GM18505 (cell line): ENCODE measurements around the gene FNDC3B.

Experiments used
- ATAC-seq: cut with Tn5 transposase; IDR thresholded peaks from one replicate; pipeline ENCODE4 v1.9.1; 2021; ENCODE audit not compliant: unreplicated experiment
- POLR2A ChIP-seq: IDR thresholded peaks from 4 replicates; pipeline ENCODE4 v1.6.1; 2011; ENCODE audit warnings: borderline replicate concordance; ENCODE audit not compliant: insufficient read depth, insufficient read length; ENCODE audit errors: extremely low read depth

The FNDC3B gene

GRCh38 chr3:172134352-172134751 lies 95.0 kb downstream of the FNDC3B start:
- no peak for TF ChIP-seq POLR2A
- peak; percentile 35 for ATAC-seq

- ATAC-seq, result no peak
- no peak for TF ChIP-seq POLR2A
Measured at GRCh38 chr3:172135185-172135584, 95.8 kb downstream of the FNDC3B start.

DNA sequence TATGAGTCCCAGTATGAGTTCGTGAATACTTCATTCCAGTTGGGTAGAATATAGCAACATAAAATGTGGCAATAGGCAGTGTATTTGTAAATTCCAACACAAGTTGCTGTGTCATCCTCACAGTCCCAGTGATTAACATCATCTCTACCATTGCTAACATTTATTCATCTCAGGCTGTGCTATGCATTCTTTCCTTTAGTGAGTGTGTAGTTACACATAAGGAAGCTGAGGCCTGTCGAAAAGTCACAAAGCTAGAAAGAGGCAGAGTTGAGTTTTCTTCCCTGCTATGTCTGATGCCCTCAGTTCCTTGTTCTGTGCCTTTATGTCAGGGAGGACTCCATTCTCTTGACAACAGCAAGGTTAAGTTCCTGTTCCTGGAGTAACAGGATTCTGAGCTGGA lies 96.4 kb downstream of the FNDC3B start:
- TF ChIP-seq POLR2A, result no peak

GRCh38 chr3:172136330-172136729 lies 97.0 kb downstream of the FNDC3B start:
- ATAC-seq, result no peak

More for the DNA sequence above, 96.4 kb downstream of the FNDC3B start:
- ATAC-seq, result no peak

DNA sequence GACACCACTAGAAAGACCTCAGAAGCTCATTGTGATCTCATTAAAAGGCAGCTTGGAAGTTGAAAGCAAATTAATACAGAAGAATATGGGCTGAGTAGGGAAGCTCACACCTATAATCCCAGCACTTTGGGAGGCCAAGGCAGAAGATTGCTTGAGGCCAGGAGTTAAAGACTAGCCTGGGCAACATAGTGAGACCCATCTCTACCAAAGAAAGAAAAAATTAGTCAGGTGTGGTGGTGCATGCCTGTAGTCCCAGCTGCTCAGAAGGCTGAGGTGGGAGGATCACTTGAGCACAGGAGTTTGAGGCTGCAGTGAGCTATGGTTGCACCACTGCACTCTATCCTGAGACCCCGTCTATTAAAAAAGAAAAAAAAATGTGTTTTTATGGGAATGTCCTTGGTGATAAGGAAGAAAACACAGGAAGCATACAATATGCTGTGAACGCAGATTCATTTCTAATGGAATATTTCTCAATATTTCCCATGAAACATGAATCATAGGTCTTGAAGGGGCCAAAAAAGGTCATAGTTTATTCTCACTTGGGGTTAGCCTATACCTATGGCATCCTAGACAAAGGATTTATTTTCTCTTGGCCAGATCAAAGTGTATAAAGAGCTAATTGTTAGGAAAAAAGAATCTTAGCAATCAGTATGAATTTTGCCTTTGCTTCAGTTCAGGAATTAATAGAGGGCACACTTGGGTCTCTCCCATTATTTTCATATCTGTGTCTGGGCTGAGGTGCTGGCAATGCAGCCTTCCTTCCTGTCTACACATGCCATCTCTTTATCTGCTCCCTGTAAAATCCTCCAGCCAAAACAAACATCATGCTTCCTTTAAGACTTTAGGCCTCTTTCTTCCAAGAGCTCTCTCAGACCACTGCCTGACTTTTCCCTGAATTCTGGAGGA lies 98.2 kb downstream of the FNDC3B start:
- no peak for TF ChIP-seq POLR2A
- ATAC-seq, result no peak

More at GRCh38 chr3:172136330-172136729, 97.0 kb downstream of the FNDC3B start:
- TF ChIP-seq POLR2A, result no peak

GRCh38 chr3:172138193-172138537 lies 98.8 kb downstream of the FNDC3B start:
- ATAC-seq, result no peak
- no peak for TF ChIP-seq POLR2A

DNA sequence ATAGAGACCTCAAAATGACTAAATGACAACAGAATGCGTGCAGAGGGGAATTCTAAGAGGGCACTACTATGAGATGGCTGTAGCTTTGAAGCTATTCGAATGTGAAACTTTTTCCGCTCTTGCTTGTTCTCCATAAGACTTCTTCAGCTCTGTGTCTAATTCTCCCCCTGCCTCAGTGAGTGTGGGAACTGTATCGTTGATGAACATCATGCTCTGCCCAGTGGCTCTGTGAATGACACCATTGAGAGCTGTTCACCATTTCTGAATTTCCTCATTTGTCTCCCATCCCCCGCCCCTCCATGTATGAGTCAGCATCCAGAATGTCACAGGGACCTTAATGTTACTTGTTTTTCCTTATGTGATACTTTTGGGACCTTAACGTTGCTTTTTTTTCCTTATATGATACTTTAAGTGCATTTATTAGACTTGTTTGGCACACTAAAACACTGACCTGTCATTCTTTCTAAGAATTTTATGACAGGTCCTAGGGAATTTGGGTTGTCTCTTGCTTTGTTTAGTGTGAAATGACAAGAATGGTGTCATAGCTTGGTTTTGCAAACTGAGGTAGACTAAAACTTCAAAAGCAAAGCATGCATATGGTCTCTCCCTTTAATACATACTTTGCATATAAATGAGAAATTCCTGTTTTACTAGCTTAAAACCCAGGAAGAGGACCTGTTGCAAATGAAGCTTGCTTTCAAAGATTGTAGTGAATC lies 99.6 kb downstream of the FNDC3B start:
- TF ChIP-seq POLR2A, result no peak
- ATAC-seq, result peak; percentile 52

DNA sequence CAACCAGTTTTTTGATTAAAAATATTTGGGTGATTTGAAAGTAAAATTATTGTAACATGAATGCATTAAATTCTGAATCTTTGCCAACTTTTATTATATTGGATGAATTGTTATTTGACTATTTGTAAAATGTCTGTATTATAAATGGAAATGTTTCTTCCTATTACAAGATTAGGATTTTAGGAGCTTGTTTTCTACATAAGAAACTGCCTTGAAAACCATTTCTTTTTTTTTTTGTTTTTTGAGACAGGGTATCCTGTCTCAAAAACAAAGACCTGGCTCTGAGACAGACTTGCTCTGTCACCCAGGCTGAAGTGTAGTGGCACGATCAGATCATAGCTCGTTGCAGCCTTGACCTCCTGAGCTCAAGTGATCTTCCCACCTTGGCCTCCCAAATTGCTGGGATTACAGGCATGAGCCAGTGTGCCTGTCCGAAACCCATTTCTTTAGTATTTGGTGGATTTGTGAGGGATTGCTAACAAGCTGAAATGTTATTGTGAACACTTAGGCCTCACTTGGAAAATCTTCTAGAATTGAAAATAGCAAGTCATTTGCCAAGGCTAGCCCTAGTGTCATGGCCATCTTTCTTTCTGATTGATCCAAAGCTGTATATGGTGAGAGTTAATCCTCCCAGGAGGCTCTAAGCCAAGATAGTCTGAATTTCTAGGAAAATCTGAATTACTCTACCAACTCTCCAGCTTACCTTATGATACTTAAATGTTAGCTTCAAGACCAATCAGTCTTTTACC lies 100.3 kb downstream of the FNDC3B start:
- ATAC-seq, result no peak
- TF ChIP-seq POLR2A, result no peak

- no peak for ATAC-seq
- TF ChIP-seq POLR2A, result no peak
Measured at GRCh38 chr3:172140499-172141391, 101.4 kb downstream of the FNDC3B start.

DNA sequence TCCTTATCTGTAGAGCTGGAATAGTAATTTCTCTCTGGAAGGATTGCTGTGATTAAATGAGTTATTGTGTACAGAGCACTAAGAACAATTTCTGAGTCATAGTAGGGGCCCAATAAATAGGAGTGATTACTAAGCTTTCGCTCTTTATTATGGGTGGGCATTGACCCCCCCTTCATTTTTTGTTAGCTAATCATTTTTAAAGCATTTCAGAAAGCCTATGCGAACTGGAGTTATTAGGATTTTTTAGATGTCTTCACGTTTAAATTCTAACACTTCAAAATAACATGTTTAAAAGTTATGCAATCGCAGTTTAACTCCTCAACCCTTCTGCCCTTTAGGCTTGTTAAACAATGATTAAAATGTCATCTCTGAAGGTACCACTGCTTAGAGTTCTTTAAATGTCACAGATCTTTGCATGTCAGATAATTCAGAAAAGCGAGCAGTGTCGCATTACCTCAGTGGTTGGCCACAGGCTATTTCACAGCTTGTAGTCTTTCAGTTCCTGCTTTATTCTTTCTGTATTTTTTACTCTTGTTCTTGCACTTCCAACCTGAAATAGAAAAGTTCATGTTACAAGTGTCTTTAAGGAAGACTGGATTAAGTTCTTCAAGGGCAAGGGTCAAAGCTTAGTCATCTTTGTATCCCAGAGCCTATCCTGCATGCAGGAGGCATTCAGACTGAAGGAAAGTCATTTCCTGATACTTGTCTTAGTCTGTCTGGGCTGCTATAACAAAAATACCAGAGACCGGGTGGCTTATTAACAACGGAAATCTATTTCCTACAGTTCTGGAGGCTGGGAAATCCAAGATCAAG lies 102.9 kb downstream of the FNDC3B start:
- TF ChIP-seq POLR2A, result no peak
- ATAC-seq, result peak; percentile 67

GRCh38 chr3:172142864-172143451 lies 103.6 kb downstream of the FNDC3B start:
- ATAC-seq, result peak; percentile 4
- no peak for TF ChIP-seq POLR2A
